ENCODE measurements around the gene UBE4B.

DNA sequence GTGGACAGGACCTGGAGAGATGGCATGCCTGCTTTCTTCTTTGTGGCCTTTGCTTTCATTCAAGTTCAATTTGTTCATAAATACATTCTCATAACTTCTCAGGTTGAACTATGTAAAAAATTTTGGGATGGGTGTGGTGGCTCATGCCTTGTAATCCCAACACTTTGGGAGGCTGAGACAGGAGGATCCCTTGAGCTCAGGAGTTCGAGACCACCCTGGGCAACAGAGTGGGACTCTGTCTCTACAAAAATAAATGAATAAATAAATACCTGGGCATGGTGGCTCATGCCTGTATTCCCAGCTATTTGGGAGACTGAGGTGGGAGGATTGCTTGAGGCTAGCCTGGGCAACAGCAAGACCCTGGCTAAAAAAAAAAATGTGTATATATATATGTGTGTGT, 179.7 kb downstream of the UBE4B start:
- TF ChIP-seq POLR2AphosphoS5 (IDR thresholded peaks at IDR 0.05; ENCODE audit: low read depth, low read length) (no peak), EZH2phosphoT487 (IDR thresholded peaks at IDR 0.05; ENCODE audit: borderline replicate concordance) (no peak), CEBPB (IDR thresholded peaks at IDR 0.05; ENCODE audit: low read depth) (no peak), POLR2A (IDR thresholded peaks at IDR 0.05; ENCODE audit: borderline replicate concordance, extremely low read depth, insufficient read depth, insufficient read length) (no peak), EGR1 (IDR thresholded peaks at IDR 0.05; ENCODE audit: low read depth) (no peak), SRF (IDR thresholded peaks at IDR 0.05; ENCODE audit: low read depth) (no peak), ZNF274 (IDR thresholded peaks at IDR 0.05; ENCODE audit: low read depth, low read length) (no peak)
- TF ChIP-seq, protein P1, sequence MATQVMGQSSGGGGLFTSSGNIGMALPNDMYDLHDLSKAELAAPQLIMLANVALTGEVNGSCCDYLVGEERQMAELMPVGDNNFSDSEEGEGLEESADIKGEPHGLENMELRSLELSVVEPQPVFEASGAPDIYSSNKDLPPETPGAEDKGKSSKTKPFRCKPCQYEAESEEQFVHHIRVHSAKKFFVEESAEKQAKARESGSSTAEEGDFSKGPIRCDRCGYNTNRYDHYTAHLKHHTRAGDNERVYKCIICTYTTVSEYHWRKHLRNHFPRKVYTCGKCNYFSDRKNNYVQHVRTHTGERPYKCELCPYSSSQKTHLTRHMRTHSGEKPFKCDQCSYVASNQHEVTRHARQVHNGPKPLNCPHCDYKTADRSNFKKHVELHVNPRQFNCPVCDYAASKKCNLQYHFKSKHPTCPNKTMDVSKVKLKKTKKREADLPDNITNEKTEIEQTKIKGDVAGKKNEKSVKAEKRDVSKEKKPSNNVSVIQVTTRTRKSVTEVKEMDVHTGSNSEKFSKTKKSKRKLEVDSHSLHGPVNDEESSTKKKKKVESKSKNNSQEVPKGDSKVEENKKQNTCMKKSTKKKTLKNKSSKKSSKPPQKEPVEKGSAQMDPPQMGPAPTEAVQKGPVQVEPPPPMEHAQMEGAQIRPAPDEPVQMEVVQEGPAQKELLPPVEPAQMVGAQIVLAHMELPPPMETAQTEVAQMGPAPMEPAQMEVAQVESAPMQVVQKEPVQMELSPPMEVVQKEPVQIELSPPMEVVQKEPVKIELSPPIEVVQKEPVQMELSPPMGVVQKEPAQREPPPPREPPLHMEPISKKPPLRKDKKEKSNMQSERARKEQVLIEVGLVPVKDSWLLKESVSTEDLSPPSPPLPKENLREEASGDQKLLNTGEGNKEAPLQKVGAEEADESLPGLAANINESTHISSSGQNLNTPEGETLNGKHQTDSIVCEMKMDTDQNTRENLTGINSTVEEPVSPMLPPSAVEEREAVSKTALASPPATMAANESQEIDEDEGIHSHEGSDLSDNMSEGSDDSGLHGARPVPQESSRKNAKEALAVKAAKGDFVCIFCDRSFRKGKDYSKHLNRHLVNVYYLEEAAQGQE (IDR thresholded peaks at IDR 0.05; ENCODE audit: low read depth) = no peak
- TF ChIP-seq, protein P2, sequence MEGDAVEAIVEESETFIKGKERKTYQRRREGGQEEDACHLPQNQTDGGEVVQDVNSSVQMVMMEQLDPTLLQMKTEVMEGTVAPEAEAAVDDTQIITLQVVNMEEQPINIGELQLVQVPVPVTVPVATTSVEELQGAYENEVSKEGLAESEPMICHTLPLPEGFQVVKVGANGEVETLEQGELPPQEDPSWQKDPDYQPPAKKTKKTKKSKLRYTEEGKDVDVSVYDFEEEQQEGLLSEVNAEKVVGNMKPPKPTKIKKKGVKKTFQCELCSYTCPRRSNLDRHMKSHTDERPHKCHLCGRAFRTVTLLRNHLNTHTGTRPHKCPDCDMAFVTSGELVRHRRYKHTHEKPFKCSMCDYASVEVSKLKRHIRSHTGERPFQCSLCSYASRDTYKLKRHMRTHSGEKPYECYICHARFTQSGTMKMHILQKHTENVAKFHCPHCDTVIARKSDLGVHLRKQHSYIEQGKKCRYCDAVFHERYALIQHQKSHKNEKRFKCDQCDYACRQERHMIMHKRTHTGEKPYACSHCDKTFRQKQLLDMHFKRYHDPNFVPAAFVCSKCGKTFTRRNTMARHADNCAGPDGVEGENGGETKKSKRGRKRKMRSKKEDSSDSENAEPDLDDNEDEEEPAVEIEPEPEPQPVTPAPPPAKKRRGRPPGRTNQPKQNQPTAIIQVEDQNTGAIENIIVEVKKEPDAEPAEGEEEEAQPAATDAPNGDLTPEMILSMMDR (IDR thresholded peaks at IDR 0.05 in 2 of 3, conservative IDR thresholded peaks at IDR 0.05 in 1 of 3; ENCODE audit: borderline replicate concordance in 1 of 3, insufficient read depth in 1 of 3, low read depth in 2 of 3, low read length in 2 of 3) = no peak
- TF ChIP-seq, protein P3, sequence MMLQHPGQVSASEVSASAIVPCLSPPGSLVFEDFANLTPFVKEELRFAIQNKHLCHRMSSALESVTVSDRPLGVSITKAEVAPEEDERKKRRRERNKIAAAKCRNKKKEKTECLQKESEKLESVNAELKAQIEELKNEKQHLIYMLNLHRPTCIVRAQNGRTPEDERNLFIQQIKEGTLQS (IDR thresholded peaks at IDR 0.05) = no peak
